Neural progenitor cell (in vitro differentiated cells): ENCODE measurements around the gene SH3PXD2B.

Source experiments
- CTCF ChIP-seq: fragments of 200-600 bp; sonication (generic); IDR thresholded peaks from 2 replicates; pipeline ENCODE4 v1.5.1; 2017; ENCODE audit warnings: antibody characterized with exemption, mild to moderate bottlenecking
- EZH2 ChIP-seq: fragments of 200-600 bp; sonication (generic); IDR thresholded peaks from 2 replicates; pipeline ENCODE4 v1.6.1; 2017; ENCODE audit warnings: antibody characterized with exemption, mild to moderate bottlenecking, moderate library complexity
- EZH2phosphoT487 ChIP-seq: fragments of 200-600 bp; sonication (generic); IDR thresholded peaks from 2 replicates; pipeline ENCODE4 v1.6.1; 2017; ENCODE audit warnings: antibody characterized with exemption

- TF ChIP-seq CTCF: no peak
- no peak for TF ChIP-seq EZH2
- TF ChIP-seq EZH2phosphoT487: no peak
Measured at GRCh38 chr5:172356047-172356446, 98.3 kb downstream of the SH3PXD2B start.
